Measurements from ENCODE around the gene GLIPR1L1. TPM values are rescaled to one million over a fixed set of nuclear protein-coding genes. Genes with fewer than 3 reads are reported as not detected.

The GLIPR1L1 gene
- total and polyA plus RNA-seq, 2 of the 8 experiments (the other 6 are each of a cell fraction or from before 2014, with no cell fraction given), result 1.2 to 1.7 TPM

DNA sequence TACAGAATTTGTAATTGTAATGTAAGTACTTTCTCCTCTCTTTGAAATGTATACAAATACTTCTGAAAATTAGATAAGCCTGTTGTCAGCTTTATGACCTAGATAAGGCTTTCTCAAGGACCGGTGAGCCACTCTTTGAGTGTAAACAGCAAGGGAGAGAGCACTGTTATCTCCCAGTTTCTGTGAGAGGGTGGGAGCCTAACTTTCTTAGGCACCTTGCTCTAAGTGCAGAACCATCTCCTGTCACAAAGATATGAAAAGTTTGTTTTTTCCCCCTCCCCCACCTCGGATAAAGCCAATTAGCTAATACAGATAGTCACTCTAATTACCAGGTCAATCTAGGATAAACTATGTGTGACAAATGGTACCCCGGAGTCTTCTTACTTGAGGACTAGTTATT, 40.1 kb upstream of the GLIPR1L1 start:
- no peak overlapping the region for H4K8ac ChIP-seq (ENCODE audit: extremely low read depth, insufficient read depth, low read length)
- H3K14ac ChIP-seq (ENCODE audit: insufficient read length), result no peak overlapping the region
- no peak overlapping the region for H2BK5ac ChIP-seq (ENCODE audit: low read depth, low read length)
- H3K79me1 ChIP-seq (ENCODE audit: low read depth, low read length), result no peaks in the 10 kb centered on the region
- POLR2A ChIA-PET (ENCODE audit: partially characterized antibody), result no interaction called here
- no peak overlapping the region for H4K5ac ChIP-seq (ENCODE audit: insufficient read length, low read depth, low read length)
- peaks cover 0 to 5% (median 2%) of the 10 kb centered on the region in 4 experiments; a peak in 2 of 7 replicates for H3K4me1 ChIP-seq (replicated peaks in 1 of 4; ENCODE audit: control insufficient read depth in 3 of 4, insufficient read depth in 4 of 4, low read length in 3 of 4)
- no peak overlapping the region for H3K23ac ChIP-seq (ENCODE audit: insufficient read length)
- FAIRE-seq, result no peak
- H2BK15ac ChIP-seq (ENCODE audit: low read length), result no peak overlapping the region
- H3K23me2 ChIP-seq (ENCODE audit: low read depth, low read length), result no peaks in the 10 kb centered on the region
- no peak for DNase-seq (ENCODE audit: low read depth in 1 of 2, low spot score in 2 of 2)
- no peak overlapping the region for H2AFZ ChIP-seq (ENCODE audit: low read length)
- WGBS, 2 experiments (ENCODE audit: extremely low coverage in 1 of 2, insufficient coverage in 1 of 2, insufficient read length in 1 of 2, insufficient replicate concordance in 2 of 2, low coverage in 1 of 2, low lambda C conversion rate in 2 of 2, missing lambda C conversion rate in 1 of 2), result 44% methylated on average over 3 of the region's 3 CpGs; no CpG with 5 or more reads in 1 of the 2 experiments
- no peak overlapping the region for H3K18ac ChIP-seq (ENCODE audit: extremely low read depth, low read length)
- H4K20me1 ChIP-seq (replicated peaks in 1 of 2; ENCODE audit: control insufficient read depth in 1 of 2, insufficient read depth in 2 of 2, low read length in 2 of 2), result no peaks in the 10 kb centered on the region
- no peak overlapping the region for H3K9ac ChIP-seq (replicated peaks in 1 of 4; ENCODE audit: extremely low read depth in 1 of 4, low read depth in 3 of 4, low read length in 3 of 4)
- no peak overlapping the region for H3K27ac ChIP-seq (ENCODE audit: low read depth, low read length)
- H3K4me3 ChIP-seq (ENCODE audit: extremely low read depth in 1 of 4, insufficient read depth in 2 of 4, low read depth in 3 of 4, low read length in 4 of 4), result peak overlapping the region in 1 of 4 experiments; percentile 27; a peak in 1 of 8 replicates
- H3K79me2 ChIP-seq (ENCODE audit: control insufficient read depth in 1 of 2, insufficient read depth in 2 of 2, low read length in 2 of 2), result no peaks in the 10 kb centered on the region
- CTCF ChIA-PET (ENCODE audit: partially characterized antibody), result interaction anchor here (1.8 kb wide), 2 partner anchors 10 to 20 kb away, joined by 3 to 6 read pairs; no protein-coding TSS in a partner anchor
- peak overlapping the region in 1 of 2 experiments; percentile 41; a peak in 1 of 4 replicates for H3K4me2 ChIP-seq (ENCODE audit: insufficient read depth in 1 of 2, low read depth in 2 of 2, low read length in 2 of 2)
- no peak overlapping the region for H2BK12ac ChIP-seq (ENCODE audit: low read depth, low read length)
- H3K56ac ChIP-seq (replicated peaks; ENCODE audit: insufficient read length, low read depth, low read length), result no peak overlapping the region
- no peak overlapping the region for H2BK20ac ChIP-seq (ENCODE audit: low read length)
- H2BK120ac ChIP-seq (replicated peaks; ENCODE audit: low read depth, low read length), result no peak overlapping the region
- H3K27me3 ChIP-seq (replicated peaks in 1 of 4; ENCODE audit: control insufficient read depth in 3 of 4, extremely low read depth in 1 of 4, insufficient read depth in 3 of 4, low read length in 3 of 4), result no peaks in the 10 kb centered on the region
- no peaks in the 10 kb centered on the region for H3K9me3 ChIP-seq (ENCODE audit: insufficient read depth in 2 of 2, low read depth in 1 of 2, low read length in 1 of 2)
- H3K4ac ChIP-seq (replicated peaks; ENCODE audit: insufficient read length, low read depth, low read length), result no peak overlapping the region
- H4K91ac ChIP-seq (replicated peaks; ENCODE audit: insufficient read length, low read length), result no peak overlapping the region
- H3K36me3 ChIP-seq (ENCODE audit: control insufficient read depth in 2 of 4, insufficient read depth in 4 of 4, low read length in 3 of 4), result no peaks in the 10 kb centered on the region
- no peak overlapping the region for H2AK5ac ChIP-seq (ENCODE audit: low read depth, low read length)
- TF ChIP-seq NRF1 (IDR thresholded peaks at IDR 0.05; ENCODE audit: low read depth, low read length), result no peak
- TF ChIP-seq JUN (IDR thresholded peaks at IDR 0.05; ENCODE audit: low read depth, low read length), result no peak
- no peak for TF ChIP-seq POLR2AphosphoS5 (IDR thresholded peaks at IDR 0.05; ENCODE audit: low read depth, low read length)
- no peak for TF ChIP-seq TAF7 (optimal IDR thresholded peaks at IDR 0.05; ENCODE audit: borderline replicate concordance, low read depth, low read length)
- no peak for TF ChIP-seq SP2 (IDR thresholded peaks at IDR 0.05; ENCODE audit: low read length)
- TF ChIP-seq POU5F1 (IDR thresholded peaks at IDR 0.05; ENCODE audit: low read depth, low read length), result no peak
- TF ChIP-seq, protein P1, sequence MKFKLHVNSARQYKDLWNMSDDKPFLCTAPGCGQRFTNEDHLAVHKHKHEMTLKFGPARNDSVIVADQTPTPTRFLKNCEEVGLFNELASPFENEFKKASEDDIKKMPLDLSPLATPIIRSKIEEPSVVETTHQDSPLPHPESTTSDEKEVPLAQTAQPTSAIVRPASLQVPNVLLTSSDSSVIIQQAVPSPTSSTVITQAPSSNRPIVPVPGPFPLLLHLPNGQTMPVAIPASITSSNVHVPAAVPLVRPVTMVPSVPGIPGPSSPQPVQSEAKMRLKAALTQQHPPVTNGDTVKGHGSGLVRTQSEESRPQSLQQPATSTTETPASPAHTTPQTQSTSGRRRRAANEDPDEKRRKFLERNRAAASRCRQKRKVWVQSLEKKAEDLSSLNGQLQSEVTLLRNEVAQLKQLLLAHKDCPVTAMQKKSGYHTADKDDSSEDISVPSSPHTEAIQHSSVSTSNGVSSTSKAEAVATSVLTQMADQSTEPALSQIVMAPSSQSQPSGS (IDR thresholded peaks at IDR 0.05; ENCODE audit: low read length), result no peak
- TF ChIP-seq, protein P2, sequence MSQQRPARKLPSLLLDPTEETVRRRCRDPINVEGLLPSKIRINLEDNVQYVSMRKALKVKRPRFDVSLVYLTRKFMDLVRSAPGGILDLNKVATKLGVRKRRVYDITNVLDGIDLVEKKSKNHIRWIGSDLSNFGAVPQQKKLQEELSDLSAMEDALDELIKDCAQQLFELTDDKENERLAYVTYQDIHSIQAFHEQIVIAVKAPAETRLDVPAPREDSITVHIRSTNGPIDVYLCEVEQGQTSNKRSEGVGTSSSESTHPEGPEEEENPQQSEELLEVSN (IDR thresholded peaks at IDR 0.05), result no peak
- TF ChIP-seq SUZ12 (IDR thresholded peaks at IDR 0.05; ENCODE audit: low read length), result no peak
- no peak for TF ChIP-seq SRF (IDR thresholded peaks at IDR 0.05; ENCODE audit: low read depth, low read length)
- no peak for TF ChIP-seq YY1 (IDR thresholded peaks at IDR 0.05; ENCODE audit: low read depth, low read length)
